Measurements from ENCODE around the gene CALML5.

The CALML5 gene

GRCh38 chr10:5460468-5461202 is 38.7 kb downstream of the CALML5 start:
- no peak for DNase-seq

- no peak for DNase-seq
Measured at GRCh38 chr10:5458949-5459747, 40.2 kb downstream of the CALML5 start.

- no peak for DNase-seq
Measured at GRCh38 chr10:5458425-5458824, 40.9 kb downstream of the CALML5 start.

GRCh38 chr10:5457741-5458140 is 41.6 kb downstream of the CALML5 start:
- DNase-seq, result no peak

- no peak for DNase-seq
Measured at GRCh38 chr10:5456563-5456962, 42.8 kb downstream of the CALML5 start.

- no peak for DNase-seq
Measured at GRCh38 chr10:5453749-5454489, 45.5 kb downstream of the CALML5 start.

- DNase-seq, result no peak
Measured at GRCh38 chr10:5450605-5451384, 48.6 kb downstream of the CALML5 start.

- no peak for DNase-seq
Measured at GRCh38 chr10:5449823-5450222, 49.5 kb downstream of the CALML5 start.

GRCh38 chr10:5449227-5449626 is 50.1 kb downstream of the CALML5 start:
- DNase-seq, result no peak
